Smooth muscle cell of the brain vasculature (primary cell): ENCODE results near the gene SCNN1B.
"Not testable (repeated sequence)": the region's sequence is repeated elsewhere in the genome, so short reads cannot be mapped to it uniquely, and the experiment has no call there.

Experiments used
- DNase-seq: peaks from one replicate; pipeline ENCODE4 v3.0.0-alpha.2; 2012; ENCODE audit warnings: low read depth, low spot score

Gene SCNN1B, protein sequence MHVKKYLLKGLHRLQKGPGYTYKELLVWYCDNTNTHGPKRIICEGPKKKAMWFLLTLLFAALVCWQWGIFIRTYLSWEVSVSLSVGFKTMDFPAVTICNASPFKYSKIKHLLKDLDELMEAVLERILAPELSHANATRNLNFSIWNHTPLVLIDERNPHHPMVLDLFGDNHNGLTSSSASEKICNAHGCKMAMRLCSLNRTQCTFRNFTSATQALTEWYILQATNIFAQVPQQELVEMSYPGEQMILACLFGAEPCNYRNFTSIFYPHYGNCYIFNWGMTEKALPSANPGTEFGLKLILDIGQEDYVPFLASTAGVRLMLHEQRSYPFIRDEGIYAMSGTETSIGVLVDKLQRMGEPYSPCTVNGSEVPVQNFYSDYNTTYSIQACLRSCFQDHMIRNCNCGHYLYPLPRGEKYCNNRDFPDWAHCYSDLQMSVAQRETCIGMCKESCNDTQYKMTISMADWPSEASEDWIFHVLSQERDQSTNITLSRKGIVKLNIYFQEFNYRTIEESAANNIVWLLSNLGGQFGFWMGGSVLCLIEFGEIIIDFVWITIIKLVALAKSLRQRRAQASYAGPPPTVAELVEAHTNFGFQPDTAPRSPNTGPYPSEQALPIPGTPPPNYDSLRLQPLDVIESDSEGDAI

GRCh38 chr16:23302045-23302956 lies at the start of gene SCNN1B:
Gene SCNN1B (plus strand): TSS chr16:23302302. CDS start chr16:23348600, 46,298 bp downstream.
- no peak for DNase-seq

DNA sequence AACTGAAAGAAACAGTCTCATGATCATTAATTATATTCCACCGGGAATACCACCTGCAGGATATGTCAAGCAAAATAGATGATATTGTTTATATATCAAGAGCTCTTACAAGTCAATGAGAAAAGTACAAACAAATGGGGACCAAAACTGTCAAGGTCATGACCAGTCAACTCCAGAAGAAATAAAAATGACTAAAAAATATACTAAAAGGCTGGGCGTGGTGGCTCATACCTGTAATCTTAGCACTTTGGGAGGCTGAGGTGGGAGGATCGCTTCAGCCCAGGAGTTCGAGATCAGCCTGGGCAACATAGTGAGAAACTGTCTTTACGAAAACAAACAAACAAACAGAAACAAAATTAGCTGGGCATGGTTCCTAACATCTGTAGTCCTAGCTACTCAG lies 49.8 kb upstream of the SCNN1B start:
- no peak for DNase-seq

GRCh38 chr16:23253650-23254049 lies 48.5 kb upstream of the SCNN1B start:
- DNase-seq: not testable (repeated sequence)

DNA sequence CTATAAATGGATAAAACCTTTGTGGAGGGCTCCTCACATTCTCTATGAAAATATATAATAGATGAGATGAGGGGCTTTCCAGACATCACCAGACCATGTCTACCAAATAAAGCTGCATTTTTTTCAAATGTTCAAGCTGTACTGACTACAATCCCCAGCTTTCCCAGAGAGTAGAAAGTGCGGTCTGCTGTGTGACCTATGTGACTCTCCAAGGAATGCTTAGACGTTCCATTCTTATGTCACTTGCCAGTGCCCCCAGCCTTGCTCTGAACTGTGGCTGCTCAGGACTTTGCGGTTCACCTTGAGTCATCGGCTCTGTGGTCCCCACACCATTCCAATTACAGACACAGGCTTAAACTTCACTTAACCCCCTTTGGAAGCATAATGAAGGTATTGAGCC lies 47.8 kb upstream of the SCNN1B start:
- DNase-seq: no peak

DNA sequence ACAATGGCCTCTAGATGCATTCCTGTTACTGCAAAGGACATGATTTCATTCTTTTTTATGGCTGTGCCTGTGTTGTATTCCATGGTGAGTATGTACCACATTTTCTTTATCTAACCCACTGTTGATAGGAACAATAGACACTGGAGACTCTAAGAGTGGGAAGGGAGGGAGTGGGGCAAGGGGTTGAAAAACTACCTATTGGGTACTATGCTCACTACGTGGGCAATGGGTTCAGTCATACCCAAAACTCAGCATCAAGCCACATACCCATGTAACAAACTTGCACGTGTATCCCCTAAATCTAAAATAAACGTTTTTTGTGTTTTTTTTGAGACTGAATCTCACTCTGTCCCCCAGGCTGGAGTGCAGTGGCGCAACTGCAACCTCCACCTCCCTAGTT lies 47.1 kb upstream of the SCNN1B start:
- no peak for DNase-seq

GRCh38 chr16:23256440-23256839 lies 45.7 kb upstream of the SCNN1B start:
- DNase-seq: no peak

- DNase-seq: no peak
Observed at GRCh38 chr16:23257682-23258081, 44.4 kb upstream of the SCNN1B start.

DNA sequence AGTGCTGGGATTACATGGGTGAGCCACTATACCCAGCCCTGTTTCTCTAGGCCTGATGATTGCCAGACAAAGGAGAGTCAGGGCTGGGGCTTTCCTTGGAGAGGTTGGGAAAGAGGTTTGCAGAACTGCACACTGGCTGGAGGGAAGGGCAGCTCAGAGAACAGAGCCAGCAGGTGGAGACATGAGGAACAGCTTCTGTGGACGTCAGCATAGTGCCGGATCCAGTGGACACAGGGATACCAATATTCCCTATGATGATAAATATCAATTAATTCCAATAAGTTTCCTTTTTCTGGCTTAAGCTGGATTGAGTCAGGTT lies 43.2 kb upstream of the SCNN1B start:
- DNase-seq: no peak

DNA sequence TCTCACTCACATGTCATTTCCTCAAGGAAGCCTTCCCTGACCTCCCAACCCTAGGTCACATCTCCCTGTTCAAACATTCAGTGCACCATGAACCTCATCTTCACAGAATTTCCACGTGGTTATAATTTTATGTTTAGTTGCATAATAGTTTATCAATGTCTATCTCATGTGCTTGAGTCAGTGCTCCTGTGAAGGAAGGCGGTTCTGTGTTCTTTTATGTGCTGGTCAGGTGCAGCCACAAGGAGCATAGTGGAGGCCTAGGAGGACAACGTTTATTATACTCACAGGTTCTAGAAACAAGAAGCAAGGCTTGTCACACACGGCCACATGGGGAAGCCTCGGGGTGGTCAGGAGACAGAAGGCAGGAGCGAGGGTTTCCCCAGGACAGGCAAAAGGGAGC lies 34.5 kb upstream of the SCNN1B start:
- no peak for DNase-seq

- no peak for DNase-seq
Observed at GRCh38 chr16:23268561-23268960, 33.5 kb upstream of the SCNN1B start.

- no peak for DNase-seq
Observed at GRCh38 chr16:23269248-23269953, 32.7 kb upstream of the SCNN1B start.

- DNase-seq: no peak
Observed at GRCh38 chr16:23270654-23271053, 31.4 kb upstream of the SCNN1B start.

GRCh38 chr16:23274968-23275367 lies 27.1 kb upstream of the SCNN1B start:
- no peak for DNase-seq

GRCh38 chr16:23276821-23277220 lies 25.3 kb upstream of the SCNN1B start:
- no peak for DNase-seq

GRCh38 chr16:23278031-23278430 lies 24.1 kb upstream of the SCNN1B start:
- no peak for DNase-seq

DNA sequence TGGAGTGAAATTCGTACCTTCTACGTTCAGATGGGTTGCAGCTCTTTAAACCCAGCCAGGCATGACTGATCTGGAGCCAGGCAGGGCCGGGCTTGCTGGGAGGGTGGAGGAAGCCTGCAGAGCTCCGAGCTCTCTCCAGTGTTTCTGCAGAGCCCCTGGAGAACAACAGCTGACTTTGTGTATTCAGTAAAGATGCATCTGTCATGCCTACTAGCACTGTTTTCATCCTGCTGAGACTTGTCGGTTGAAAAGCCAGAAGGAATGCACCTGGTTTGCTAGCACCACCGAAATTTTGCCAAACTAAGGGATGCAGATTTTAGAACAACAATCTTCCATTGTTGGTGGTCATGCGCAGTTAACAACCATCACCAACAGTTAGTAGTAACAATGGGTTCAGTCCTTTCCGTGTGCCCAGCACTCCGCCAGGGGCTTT lies 22.4 kb upstream of the SCNN1B start:
- DNase-seq: no peak

GRCh38 chr16:23280483-23280967 lies 21.6 kb upstream of the SCNN1B start:
- DNase-seq: no peak

GRCh38 chr16:23282568-23282967 lies 19.5 kb upstream of the SCNN1B start:
- DNase-seq: no peak

DNA sequence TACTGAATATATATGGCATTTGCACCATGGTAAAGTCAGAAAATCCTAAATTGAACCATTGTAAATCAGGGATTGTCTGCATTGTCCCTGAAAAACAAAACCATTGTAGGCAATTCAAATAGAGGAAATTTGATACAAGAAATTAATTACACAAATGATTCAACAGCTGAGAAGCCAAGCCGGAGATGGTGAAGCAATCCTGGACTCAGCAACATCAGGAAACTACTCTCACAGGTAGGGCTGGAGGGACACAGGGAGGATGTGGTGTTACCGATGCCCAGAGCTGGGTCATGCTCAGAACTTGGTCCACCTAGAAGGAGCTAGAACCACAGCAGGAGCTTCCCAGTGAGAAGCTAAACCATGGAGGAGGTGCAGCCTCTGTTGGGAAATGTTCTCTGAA lies 18.5 kb upstream of the SCNN1B start:
- DNase-seq: no peak

DNA sequence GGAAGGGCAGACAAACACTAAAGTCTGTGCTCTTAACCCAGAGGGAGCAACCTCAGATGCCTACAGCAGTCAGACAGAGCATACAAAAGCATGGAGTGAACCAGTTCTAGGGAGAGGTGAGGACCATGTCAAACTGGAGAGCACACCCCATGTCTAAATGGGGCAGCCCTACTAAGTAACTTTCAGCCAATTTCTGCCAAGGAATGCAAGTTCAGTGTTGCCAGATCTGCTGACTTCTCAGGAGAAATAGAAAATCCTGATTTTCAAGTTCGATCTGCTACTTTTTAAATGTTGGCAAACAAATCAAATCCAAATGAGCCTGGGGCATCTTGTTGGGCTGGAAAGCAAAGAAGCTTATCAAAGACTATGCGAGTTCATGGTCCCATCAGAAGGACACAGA lies 17.5 kb upstream of the SCNN1B start:
- no peak for DNase-seq

DNA sequence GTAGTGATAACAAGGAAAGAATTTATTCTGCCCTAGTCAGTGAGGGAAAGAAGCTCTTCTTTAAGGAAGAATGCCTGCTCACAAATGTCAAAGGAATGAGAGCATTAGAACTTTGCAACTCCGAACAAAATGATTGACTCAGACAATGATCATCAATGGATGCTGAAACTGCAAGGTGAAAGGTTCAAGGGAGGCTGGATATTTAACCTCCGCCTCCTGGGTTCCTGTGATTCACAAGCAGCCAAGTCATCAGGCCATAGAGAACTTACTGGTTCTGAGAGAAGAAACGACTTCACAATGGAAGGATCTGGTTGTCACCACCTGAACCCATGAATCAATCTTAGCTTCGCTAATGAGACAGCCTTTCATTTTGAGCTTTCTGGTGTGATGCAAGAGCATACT lies 16.0 kb upstream of the SCNN1B start:
- DNase-seq: no peak

GRCh38 chr16:23288209-23288608 lies 13.9 kb upstream of the SCNN1B start:
- DNase-seq: no peak
